Fibroblast of skin of left quadriceps (primary cell): ENCODE data around the gene PNO1.

Source experiments
- DNase-seq, 2 experiments: peaks; one replicate each; pipeline ENCODE4 v3.0.0-alpha.2; 2013; ENCODE audit warnings: low read depth in 2 of 2

Gene PNO1

GRCh38 chr2:68193787-68194372 lies 36.2 kb downstream of the PNO1 start:
- DNase-seq = no peak

- no peak for DNase-seq
Observed at GRCh38 chr2:68195096-68195495, 37.4 kb downstream of the PNO1 start.

DNA sequence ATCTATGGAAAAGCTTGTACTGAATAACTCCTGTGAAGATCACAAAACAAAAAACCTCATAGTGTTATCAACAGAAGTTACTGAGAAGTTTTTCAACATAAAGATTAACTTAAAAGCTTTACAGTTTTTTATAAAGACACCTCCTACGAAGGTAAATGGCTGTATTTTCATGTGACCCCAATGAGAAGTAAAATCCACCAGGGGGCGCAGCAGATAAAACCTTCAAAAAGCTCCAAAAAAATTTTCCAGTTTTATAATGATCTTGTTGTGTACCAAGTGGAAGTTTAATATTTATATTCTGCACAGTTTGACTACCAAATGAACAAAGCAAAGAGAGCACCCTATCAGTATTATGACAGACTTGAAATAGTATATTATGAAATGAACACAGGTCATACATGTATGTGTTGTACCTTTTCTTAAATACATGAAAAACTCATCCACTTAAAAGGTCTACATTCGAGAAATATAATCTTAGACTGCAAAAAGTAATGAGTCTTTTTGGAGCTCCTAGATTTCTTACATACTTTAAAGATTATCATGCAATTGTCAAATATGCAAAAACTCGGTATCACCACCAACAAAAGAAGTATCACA lies 38.5 kb downstream of the PNO1 start:
- DNase-seq = no peak

- DNase-seq = no peak
Observed at GRCh38 chr2:68200157-68200787, 42.6 kb downstream of the PNO1 start.

DNA sequence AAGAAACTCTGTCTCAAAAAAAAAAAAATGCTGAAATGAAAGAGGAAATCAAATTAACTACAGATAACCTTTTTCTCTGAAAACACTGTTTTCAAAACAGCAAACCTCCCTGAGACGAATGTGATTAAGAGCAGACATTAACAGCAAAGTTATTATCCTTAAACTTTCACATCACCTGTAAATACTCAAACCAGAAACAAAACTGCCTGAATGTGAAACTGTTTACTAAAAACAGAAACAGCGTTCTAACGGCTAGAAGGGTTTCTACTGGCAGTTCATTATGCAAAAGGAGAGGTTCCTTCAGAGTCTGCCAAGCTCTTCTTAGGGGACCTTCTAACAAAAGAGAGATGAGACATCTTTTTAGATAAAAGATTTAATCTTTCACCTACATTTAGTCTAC lies 45.9 kb downstream of the PNO1 start:
- DNase-seq = no peak

GRCh38 chr2:68206793-68207192 lies 49.1 kb downstream of the PNO1 start:
- no peak for DNase-seq

- DNase-seq = no peak
Observed at GRCh38 chr2:68214381-68214780, 56.7 kb downstream of the PNO1 start.

DNA sequence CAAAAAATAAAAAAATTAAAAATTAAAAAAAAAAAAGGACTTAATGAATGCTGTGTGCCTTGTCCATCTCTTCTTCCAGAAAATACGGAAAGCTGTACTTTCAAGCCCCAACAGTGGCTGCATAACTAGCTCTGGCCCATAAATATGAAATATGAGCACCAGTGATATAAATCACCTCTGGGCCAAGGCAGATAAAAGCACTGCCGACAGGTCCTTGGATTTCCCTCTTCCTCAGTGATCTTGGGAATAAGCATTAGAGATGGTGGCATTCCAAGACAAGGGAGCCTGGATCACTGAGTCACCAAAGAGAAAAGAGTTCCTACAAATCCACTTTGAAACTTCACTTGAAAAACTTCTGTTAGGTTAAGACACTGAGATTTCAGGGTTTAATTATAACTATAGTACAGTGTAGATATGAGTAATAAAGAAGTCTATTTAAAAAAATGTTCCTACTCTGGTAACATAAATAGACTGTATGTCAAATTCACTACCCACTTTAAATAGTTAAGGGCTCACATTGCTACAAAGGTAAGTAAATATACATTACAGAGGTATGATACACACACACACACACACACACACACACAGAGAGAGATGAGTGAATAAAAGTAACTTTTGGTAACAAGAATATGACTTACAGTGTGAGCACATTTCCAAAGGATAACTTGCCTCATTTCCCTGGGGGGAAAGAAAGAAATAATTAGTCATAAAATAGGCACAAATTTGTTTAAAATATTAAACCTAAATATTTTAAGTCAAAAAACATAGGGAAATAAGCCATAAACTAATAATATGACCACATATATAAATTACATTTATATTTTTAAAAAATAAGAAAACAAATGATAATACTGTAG lies 59.0 kb downstream of the PNO1 start:
- DNase-seq = peak; percentile 45 to 46

GRCh38 chr2:68217729-68218128 lies 60.0 kb downstream of the PNO1 start:
- DNase-seq = no peak

DNA sequence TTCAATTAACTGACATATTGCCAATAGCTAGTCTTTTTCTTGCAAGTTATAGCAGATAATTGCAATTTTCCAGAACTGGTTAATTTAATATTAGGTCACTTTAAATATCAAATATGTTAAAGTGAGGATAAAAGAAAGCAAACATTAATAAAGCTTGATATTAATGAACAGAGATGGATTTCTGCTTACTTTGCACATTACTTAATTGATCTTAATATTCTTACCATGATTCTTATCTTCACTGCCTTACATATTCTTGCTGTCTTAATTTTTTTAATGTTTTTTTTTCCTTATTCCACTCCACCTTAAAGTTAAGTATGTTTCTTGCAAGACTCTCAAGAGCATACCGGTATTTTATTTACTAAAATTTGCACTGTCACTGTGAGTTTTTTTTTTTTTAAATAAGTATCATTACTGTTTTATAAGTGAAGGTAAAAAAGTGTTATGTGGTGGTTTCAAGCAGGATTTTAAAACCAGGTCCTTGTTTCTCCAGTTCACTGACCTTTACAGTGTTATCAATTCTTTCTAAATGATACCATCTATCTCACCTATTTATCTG lies 60.7 kb downstream of the PNO1 start:
- no peak for DNase-seq

DNA sequence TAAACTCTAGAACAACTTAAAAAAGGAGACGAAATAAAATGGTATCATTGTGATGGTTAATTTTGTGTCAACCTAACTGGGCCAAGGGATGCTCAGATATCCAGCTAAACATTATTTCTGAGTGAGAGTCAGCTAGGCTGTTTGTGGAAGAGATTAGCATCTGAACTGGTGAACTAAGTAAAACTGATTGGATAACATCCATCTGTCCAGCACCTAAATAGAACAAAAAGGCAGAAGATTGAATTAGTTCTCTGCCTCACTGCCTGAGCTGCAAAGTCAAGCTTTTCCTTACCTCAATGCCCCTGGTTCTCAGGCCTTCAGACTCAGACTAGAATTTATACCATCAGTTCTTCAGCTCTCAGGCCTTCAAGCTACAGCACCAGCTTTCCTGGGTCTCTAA lies 64.6 kb downstream of the PNO1 start:
- DNase-seq = no peak

- DNase-seq = no peak
Observed at GRCh38 chr2:68223419-68223818, 65.7 kb downstream of the PNO1 start.

DNA sequence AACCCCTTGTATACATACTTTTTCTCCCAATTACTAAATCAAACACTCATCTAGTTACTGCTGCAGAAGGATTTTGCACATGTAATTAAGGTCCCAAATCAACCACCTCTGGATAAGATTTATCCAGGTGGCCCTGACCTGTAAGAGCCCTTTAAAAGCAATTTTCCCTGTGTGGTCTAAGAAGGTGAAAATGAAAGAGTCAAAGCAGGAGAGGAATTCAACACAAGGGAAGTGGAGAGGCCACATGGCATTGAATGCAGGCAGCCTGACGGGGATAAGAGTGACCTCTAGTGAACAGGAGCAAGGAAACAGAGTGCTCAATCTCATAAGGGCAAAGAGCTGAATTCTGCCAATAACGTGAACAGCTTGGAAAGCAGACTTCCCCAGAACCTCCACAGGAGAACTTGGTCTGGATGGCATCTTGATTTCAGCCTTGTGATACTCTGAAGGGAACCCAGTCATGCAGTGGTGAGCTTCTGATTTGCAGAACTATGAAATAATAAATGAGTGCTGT lies 67.5 kb downstream of the PNO1 start:
- no peak for DNase-seq
